Measurements from ENCODE around the gene RASGRP3. TPM values are rescaled to one million over a fixed set of nuclear protein-coding genes. Genes with fewer than 3 reads are reported as not detected.
A peak's percentile ranks its signal among the peaks of the same experiment; 100 is the strongest.

Gene RASGRP3
- total RNA-seq, 1 experiment from 2014 or later, result 2.8 TPM

DNA sequence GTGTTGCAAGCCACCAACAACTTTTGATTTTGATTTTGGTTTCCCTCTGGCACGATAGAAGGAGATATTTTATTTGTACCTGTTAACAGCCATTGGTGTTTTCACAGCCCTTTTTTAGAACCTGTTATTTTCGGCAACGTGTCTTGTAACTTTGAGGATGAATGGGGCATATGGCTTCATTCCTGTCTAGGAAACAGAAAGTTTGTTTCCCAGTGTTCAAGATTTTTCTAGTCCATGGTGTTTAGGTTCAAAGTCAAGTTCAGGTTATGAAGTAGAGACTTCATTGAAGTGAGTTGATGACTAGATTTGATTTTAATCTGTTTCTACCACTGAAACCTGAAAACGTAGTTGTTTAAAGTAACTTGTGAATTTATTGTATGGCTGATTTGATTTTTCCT is 343 bp downstream of the RASGRP3 start:
- DNase-seq, result no peak
- no peaks in the 10 kb centered on the region for H3K27me3 ChIP-seq
- H3K9me3 ChIP-seq (replicated peaks), result no peaks in the 10 kb centered on the region
- H3K4me3 ChIP-seq, result peak overlapping the region; percentile 61
- peaks cover 3% of the 10 kb centered on the region; the same call in 1 of the 2 replicates for H3K4me1 ChIP-seq
- peak overlapping the region; percentile 78 for H3K27ac ChIP-seq
- H3K36me3 ChIP-seq, result no peaks in the 10 kb centered on the region

DNA sequence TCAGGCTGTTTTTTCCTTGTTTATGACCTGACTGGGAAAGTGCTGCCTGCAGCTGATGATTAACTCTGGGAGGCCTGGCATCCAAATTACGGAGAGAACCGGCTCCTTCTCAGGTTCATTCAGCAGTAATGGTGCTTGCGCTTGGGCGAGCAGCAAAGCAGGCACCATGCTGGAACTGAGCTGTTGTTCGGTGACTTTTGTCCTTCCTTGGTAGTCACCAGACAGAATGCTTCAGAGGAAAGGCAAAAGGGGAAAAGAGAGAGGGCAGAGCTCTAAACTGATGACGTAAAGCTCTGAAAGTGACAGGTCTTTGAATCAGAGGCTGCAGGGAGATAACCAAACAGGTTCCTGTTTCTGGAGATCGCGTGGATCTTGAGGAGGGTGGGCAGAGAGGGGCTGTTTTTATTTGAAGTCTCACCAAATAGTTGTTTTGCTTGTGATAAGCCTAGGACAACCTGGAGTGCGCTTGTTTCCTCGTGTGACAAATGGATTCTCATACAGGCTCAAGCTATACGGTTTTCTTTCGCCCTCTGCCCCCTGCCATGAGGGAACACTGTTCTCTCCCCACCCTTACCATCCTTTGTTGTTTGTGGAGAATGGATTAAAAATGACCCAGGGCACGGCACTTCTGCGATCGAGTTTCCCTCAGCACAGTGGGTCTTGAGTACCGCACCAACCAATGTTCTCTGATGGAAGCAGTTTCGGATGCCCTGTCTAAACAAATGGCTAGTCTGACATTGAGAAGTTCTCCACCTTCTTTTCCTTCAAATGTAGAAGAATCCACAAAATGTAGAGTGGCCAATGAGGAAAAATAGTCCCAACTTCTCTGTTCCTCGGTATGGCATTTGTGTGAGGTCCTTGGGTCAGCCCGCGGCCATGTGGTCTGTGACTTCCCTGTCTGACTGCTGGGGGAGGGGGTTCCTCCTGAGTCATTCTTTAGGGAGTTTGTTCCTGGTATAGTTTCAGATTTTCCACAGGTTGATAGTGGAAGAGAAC is 1.3 kb downstream of the RASGRP3 start:
- peaks cover 3% of the 10 kb centered on the region; the same call in 1 of the 2 replicates for H3K4me1 ChIP-seq
- DNase-seq, result peak in 1 of 2 experiments; percentile 20
- H3K9me3 ChIP-seq (replicated peaks), result no peaks in the 10 kb centered on the region
- H3K27me3 ChIP-seq, result no peaks in the 10 kb centered on the region
- peak overlapping the region; percentile 61 for H3K4me3 ChIP-seq
- H3K36me3 ChIP-seq, result no peaks in the 10 kb centered on the region
- no peak overlapping the region for H3K27ac ChIP-seq

DNA sequence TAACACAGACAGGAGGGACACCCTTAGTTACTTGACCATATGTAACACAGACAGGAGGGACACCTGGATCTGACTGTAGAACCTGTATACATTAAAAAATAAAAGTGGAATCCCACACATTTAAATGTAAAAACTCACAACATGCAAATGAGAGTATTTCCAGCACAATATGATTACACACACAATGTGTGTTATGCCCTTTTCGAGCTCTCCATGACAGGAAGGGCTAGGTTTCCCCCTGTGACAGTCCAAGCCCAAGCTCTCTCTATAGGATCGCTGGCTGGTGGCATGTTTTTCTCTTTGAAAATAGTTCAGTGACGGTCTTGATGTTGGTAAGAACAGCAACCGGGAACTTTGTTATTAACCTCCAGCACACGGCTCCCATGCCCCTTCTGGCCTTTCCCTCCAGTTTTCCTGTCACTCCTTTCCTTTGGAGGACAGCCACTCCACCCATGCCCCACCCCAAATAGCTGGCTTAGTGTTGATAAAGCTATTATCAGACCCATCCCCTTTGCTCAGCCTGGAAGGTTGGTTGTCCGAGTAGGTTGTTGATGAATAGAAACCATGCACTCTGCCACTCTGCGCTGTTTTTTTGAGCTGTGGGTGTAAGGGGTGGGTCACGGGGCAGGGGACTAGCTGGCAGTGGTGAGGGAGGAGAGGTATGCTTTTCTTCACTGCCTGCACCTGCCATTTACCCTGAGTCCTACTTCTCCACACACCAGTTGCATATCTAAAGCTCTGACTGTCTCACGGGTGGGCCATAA is 2.7 kb downstream of the RASGRP3 start:
- no peaks in the 10 kb centered on the region for H3K9me3 ChIP-seq (replicated peaks)
- H3K4me1 ChIP-seq, result peaks cover 3% of the 10 kb centered on the region; the same call in 1 of the 2 replicates
- no peak overlapping the region for H3K27ac ChIP-seq
- DNase-seq, result no peak
- no peaks in the 10 kb centered on the region for H3K36me3 ChIP-seq
- H3K4me3 ChIP-seq, result no peak overlapping the region
- no peaks in the 10 kb centered on the region for H3K27me3 ChIP-seq

DNA sequence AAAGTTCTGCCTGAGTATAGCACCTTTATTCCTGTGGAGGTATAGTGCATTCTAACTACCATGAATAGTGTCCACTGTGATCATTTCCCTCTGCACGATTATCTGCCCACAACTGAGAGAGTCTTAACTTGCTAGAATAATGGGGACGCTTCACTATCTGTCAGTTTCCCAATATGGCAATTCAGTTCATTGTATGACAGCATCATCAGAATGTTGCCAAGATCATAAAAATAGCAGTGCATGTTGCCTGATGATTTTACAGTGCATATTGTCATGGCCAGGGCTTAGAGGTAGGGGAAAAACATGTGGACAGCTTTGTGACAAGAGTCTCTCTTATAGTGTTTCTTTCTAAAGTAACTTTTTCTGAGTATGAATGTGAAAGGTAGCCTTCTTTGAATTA is 6.1 kb downstream of the RASGRP3 start:
- H3K9me3 ChIP-seq (replicated peaks), result peaks cover 12% of the 10 kb centered on the region
- DNase-seq, result no peak
- H3K36me3 ChIP-seq, result no peaks in the 10 kb centered on the region
- H3K27me3 ChIP-seq, result no peaks in the 10 kb centered on the region
- H3K4me3 ChIP-seq, result no peak overlapping the region
- H3K27ac ChIP-seq, result no peak overlapping the region
- no peaks in the 10 kb centered on the region for H3K4me1 ChIP-seq

DNA sequence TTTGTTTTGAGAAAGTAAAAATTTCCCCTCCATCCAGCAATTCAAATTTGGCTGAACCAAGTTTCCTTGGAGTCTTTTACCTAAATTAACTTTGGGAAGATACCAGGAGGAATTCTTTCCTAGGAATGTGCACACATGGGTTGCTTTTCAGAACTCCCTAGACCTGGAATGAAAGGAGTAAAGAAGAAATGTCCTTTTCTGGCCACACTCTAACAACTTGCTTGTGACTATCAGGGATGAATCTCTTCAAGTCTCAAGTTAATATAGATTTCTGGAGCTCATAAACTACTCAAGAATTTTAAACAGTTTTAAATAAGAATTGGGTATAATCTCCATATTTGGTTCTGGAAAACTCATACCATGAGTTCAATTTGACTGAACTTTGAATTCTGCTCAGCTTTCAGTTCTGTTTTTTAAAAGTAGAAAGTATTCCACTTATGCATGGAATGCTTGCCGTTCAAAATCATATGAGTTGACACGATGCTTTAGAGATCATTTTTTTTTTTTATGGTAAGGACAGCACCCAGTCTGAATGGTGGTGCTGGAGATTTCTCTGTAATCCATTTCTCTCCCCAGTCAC is 7.7 kb downstream of the RASGRP3 start:
- Histone ChIP-seq H3K27ac (no peak overlapping the region), H3K4me3 (no peak overlapping the region), H3K4me1 (no peaks in the 10 kb centered on the region), H3K9me3 (replicated peaks) (peaks cover 12% of the 10 kb centered on the region), H3K36me3 (no peaks in the 10 kb centered on the region), H3K27me3 (no peaks in the 10 kb centered on the region)
- no peak for DNase-seq

DNA sequence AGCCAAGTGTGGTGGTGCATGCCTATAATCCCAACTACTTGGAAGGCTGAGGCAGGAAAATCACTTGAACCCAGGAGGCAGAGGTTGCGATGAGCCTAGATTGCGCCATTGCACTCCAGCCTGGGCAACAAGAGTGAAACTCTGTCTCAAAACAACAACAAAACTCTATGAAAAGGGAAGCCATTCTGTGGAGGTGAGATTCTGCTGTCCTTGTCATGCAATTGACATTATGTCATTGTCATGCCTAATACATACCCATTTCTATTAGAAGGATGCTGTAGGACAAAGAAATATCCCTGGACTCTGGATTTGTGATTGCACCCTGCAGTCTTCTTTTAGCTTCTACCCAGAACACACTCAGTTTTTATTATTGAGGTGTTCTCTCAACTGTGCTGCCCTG is 8.6 kb downstream of the RASGRP3 start:
- H3K27ac ChIP-seq, result no peak overlapping the region
- peaks cover 12% of the 10 kb centered on the region for H3K9me3 ChIP-seq (replicated peaks)
- H3K4me3 ChIP-seq, result no peak overlapping the region
- H3K27me3 ChIP-seq, result no peaks in the 10 kb centered on the region
- no peak for DNase-seq
- H3K4me1 ChIP-seq, result no peaks in the 10 kb centered on the region
- H3K36me3 ChIP-seq, result no peaks in the 10 kb centered on the region

DNA sequence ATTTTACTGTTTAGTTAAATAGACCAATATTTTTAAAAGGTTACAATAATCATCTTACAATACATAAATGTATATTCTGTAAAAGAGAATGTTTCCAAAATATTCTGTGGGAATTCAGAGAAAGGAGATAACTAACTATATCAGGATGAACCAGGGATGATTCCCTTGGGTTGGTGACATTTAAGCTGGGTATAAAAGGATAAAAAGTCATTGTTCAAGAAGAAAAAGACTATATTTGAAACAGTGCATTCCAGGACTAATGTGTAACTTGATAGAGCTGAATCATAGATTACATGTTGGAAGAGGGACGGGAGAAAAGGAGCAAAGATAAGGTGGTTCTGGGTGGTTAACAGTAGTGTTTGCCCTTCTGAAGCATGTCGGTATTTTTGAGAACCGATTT is 10.1 kb downstream of the RASGRP3 start:
- no peak overlapping the region for H3K4me3 ChIP-seq
- no peaks in the 10 kb centered on the region for H3K4me1 ChIP-seq
- no peaks in the 10 kb centered on the region for H3K36me3 ChIP-seq
- peaks cover 12% of the 10 kb centered on the region for H3K9me3 ChIP-seq (replicated peaks)
- H3K27ac ChIP-seq, result no peak overlapping the region
- H3K27me3 ChIP-seq, result no peaks in the 10 kb centered on the region
- no peak for DNase-seq

DNA sequence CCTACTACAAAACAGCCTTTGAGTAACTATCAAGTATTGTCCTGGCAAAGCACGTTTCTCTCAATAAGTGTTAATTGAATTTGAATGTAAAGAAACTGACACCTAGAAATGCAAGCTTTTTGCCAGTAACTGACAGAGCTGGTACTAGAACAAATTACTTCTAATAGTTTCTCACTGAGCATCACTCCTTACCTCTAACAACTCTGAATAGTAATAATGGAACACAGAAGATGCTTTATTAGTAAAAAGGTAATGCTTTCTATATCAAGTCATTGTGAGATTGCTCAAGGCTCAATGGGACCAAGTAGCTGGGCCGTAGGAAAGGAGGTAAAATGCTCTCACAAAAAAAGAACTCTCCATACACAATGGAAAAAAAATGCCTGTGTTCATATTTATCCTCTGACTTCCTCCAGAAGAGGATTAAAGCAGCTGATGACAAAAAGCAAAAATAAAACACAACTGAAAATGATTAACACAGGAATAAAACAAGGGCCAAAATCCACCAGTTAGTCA is 11.8 kb downstream of the RASGRP3 start:
- Histone ChIP-seq H3K4me3 (no peak overlapping the region), H3K9me3 (replicated peaks) (peaks cover 12% of the 10 kb centered on the region), H3K27me3 (no peaks in the 10 kb centered on the region), H3K4me1 (no peaks in the 10 kb centered on the region), H3K36me3 (no peaks in the 10 kb centered on the region), H3K27ac (no peak overlapping the region)
- DNase-seq, result no peak

DNA sequence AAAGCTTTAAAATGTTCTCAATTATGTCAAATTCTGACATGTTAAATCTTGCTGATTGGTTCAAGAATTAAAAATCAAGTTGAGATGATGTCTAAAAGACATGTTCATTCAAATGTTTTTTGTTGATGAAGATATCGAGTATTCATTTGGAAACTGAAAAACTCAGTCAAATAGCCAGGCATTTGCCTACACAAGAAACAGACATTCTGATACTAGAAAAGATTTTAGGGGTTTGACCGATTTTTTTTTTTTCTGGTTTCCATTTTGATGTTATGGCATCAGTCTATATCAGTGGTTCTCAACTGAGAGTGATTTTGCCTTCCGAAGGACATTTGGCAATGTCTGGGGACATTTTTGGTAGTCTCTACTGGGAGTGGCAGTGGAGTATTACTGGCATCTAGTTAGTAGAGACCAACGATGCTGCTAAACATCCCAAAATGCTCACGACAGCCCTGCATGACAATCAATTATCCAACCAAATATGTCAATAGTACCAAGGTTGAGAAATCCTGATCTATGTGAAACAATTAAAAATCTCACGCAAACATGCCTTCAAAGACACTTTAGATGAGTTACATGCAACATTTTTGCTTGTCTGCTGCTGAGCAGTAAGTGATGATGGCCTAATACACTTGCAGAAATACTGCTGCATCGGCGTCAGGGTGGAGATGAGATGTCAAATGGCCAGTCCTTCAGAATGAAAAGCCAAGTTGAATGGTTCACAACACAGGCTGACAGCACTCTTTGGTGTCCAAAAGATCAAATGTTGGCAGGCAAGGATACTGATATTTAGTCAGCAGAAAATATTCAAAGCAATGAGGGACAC is 12.5 kb downstream of the RASGRP3 start:
- no peaks in the 10 kb centered on the region for H3K4me1 ChIP-seq
- DNase-seq, result no peak
- no peak overlapping the region for H3K27ac ChIP-seq
- H3K4me3 ChIP-seq, result no peak overlapping the region
- no peaks in the 10 kb centered on the region for H3K36me3 ChIP-seq
- H3K27me3 ChIP-seq, result no peaks in the 10 kb centered on the region
- H3K9me3 ChIP-seq (replicated peaks), result peaks cover 12% of the 10 kb centered on the region

DNA sequence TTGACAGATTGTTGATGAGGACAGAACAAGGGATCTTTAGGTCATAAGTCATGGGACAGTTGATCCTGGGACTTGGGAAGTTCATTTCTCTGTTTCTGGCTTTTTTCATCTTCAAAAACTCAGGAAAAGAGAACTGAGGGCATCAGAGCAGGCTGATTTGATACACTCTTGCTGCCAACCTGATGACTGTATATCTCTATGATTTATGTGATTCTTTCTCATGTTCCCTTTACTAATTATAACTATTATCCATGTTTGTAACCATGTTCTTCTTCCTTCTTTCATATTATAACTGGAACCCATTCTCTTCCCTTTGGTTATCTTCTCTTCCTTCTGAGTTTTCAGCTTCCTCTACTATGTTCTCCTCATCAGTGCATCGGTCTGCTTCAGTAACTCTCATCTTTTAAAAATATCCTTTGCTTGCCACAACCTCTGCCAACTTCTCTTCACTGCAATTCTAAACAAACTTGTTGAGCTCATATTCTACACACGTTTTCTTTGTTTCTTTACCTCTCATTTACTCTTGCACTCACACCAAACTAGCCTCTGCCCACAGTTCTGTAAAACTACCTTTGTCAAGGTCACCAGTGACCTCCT is 13.5 kb downstream of the RASGRP3 start:
- no peak overlapping the region for H3K4me3 ChIP-seq
- no peaks in the 10 kb centered on the region for H3K27me3 ChIP-seq
- H3K4me1 ChIP-seq, result 0 out of 2 replicates have a peak, but pooled peaks cover 3% of the 10 kb centered on the region
- no peaks in the 10 kb centered on the region for H3K36me3 ChIP-seq
- no peak for DNase-seq
- peaks cover 12% of the 10 kb centered on the region for H3K9me3 ChIP-seq (replicated peaks)
- no peak overlapping the region for H3K27ac ChIP-seq

DNA sequence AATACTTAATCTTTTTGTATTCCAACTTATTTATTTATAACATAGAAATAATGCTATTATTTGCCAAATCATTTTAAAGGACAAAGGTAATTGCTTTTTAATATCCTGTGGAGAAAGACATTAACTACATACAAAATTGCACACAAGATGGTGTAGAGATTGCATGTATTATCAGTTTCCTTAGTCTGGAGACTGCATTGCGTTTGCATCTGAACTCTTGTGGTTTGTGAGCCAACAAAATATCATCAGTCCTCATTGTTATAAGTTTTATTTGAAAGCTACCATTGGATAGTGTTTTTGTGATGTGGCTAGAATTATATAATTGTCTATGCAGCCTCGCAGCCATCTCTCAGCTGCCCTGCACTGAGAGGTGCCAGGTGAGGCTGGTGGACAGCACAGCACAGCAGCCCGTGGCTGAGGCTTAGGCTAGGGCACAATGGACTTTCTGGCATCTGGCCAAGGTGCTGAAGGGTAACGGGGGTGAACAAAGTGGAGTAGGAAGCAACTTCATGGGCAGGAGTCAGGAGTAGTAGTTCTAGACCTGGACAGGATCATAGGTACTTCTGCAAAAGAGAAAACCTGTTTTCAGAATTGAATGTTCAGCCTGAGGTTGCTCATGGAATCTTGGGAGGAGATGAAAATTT is 15.1 kb downstream of the RASGRP3 start:
- Histone ChIP-seq H3K4me1 (peaks cover 7% of the 10 kb centered on the region; the same call in 1 of the 2 replicates), H3K9me3 (replicated peaks) (peaks cover 2% of the 10 kb centered on the region), H3K4me3 (no peak overlapping the region), H3K27me3 (no peaks in the 10 kb centered on the region), H3K27ac (no peak overlapping the region), H3K36me3 (no peaks in the 10 kb centered on the region)
- DNase-seq, result peak; percentile 26 to 31

DNA sequence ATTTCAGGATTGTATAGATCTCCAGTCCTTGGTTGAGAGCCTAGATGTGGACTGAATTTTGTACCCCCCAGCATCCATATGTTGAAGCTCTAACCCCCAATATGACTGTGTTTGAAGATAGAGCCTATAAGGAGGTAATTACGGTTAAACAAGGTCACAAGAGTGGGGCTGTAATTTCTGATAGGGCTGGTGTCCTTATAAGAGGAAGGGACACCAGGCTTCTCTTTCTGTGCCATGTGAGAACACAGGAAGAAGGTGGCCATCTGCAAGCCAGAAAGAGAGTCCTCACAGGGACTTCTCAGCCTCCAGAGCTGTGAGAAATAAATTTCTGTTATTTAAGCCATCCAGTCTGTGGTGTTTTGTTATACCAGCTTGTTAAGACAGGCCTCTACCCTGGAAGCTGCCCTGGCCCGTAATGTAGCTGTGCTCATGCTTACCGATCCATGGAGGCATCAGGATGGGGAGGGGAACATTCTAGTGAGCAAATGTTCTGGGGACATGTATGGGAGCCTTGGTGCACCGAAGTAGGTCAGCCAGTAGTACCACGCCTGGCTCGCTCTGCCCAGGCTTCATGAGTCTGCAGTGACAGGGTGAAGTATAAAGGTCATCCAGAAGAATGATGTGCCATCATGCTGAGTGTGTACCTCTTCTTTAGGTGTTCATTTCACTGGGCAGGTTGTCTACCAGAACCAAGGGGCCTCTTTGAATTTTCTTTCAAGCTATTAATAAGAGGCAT is 16.1 kb downstream of the RASGRP3 start:
- Histone ChIP-seq H3K27ac (no peak overlapping the region), H3K36me3 (no peaks in the 10 kb centered on the region), H3K4me1 (peaks cover 17% of the 10 kb centered on the region), H3K4me3 (no peak overlapping the region), H3K27me3 (no peaks in the 10 kb centered on the region), H3K9me3 (replicated peaks) (no peaks in the 10 kb centered on the region)
- DNase-seq, result no peak
